RCC 7860 (cell line): Measurements from ENCODE around the gene TEX54.

ENCODE experiments used
- DNase-seq: peaks from one replicate; pipeline ENCODE4 v3.0.0-alpha.2; 2015; ENCODE audit warnings: low spot score
- FAIRE-seq: peaks from 2 replicates; lab custom pipeline; 2012; peaks lifted over from hg19 to GRCh38; lab: Jason Lieb, UNC

Gene TEX54

DNA sequence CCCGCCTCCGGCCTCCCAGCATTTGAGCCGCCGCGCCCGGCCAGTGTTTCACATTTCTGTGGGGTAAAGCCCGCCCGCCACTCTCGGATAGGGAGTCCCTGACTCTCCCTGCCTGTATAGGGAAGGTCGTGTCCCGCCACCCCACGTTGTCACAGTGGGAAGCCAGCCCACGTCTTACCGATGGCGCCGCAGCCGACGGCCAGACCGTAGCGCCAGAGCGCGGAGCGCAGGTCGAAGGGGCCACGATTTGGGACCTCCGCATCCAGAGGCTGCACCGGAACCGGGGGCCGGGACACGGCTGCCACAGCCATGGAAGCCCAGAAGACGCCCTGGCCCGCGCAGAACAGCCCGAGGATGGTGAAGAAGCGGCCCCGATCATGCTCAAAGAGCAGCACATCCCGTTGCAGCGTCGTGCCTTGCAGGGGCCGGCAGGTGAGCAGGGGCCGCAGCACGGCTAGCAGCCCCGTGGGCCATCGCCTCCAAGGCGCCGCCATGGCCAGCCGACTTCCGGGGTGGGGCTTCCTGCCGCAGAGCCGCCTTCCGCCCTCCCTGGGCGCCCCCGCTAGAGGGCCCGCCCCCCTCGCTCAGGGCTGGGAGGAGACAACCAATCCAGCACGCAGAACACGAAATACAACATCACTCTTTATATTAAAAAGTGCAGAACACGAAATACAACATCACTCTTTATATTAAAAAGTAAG lies 41.0 kb downstream of the TEX54 start, which contains the start of gene TMEM223:
TMEM223 (minus strand) TSS at position 506 of the 701 bp plus-strand sequence; CDS start at position 494, 12 bp downstream.
- DNase-seq = peak; percentile 55
- FAIRE-seq = no peak

DNA sequence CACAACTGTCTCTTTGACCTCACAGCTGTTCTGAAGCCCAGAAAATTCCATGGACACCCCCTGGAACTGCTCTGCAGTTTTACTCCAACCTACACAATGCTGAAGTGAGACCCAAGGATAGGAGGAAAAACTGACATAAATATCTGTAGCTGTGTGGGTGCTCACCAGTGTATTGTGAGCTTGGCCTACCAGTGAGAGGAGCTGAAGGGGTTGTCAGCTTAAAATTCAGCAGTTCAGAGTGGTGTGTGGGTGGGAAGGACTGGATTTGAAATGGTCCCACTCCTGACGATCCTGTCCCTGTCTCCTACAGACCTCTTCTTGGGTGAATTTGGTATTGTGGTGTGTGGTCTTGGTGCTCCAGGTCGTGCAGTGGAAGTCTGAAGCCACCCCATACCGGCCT lies 43.1 kb downstream of the TEX54 start:
- DNase-seq = no peak
- FAIRE-seq = no peak

DNA sequence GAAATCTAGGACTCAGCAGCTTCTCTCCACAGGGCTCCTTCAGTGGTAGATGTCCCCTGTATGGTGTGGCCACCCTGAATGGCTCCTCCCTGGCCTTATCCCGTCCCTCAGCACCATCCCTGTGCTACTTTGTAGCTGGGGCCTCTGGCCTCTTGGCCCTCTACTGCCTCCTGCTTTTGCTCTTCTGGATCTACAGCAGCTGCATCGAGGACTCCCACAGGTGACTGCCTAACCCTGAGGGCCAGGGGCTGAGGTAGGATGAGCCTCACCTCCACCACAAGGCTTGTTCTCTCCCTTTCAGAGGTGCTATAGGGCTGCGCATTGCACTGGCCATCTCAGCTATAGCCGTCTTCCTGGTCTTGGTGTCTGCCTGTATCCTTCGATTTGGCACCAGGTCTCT lies 43.6 kb downstream of the TEX54 start:
- FAIRE-seq = no peak
- no peak for DNase-seq

DNA sequence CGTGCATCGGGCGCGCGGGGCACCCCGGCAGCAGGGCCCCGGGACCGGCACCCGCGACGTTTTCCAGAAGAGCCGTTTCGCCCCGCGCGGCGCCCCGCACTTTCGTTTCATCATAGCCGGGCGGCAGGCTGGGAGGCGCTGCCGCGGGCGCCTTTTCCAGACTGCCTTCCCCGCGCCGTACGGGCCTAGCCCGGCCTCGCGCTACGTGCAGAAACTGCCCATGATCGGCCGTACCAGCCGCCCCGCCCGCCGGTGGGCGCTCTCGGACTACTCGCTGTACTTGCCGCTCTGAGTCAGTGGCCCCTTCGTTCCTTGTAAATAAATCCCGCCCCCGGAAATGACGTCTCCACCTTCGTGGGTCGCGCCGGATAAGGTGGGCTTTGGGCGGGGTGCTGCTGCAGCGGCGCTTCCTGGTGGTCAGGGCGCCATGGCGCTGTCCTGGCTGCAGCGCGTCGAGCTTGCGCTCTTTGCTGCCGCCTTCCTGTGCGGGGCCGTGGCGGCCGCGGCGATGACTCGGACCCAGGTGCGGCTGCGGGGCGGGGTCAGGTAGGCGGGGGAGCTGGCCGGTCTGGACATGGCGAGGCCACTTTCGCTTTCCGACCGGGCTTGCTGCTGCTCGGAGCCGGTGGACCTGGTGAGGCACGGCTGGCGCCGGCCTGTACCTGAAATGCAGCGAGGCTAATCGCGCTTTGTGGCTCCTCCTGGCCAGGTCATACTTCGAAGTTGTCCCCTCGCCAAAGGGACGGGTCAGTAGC lies 45.5 kb downstream of the TEX54 start, which contains the start of gene TMEM179B:
TMEM179B (plus strand) TSS at position 398 of the 755 bp plus-strand sequence; CDS start at position 428, 30 bp downstream.
- DNase-seq = peak; percentile 91
- peak; percentile 7 for FAIRE-seq

DNA sequence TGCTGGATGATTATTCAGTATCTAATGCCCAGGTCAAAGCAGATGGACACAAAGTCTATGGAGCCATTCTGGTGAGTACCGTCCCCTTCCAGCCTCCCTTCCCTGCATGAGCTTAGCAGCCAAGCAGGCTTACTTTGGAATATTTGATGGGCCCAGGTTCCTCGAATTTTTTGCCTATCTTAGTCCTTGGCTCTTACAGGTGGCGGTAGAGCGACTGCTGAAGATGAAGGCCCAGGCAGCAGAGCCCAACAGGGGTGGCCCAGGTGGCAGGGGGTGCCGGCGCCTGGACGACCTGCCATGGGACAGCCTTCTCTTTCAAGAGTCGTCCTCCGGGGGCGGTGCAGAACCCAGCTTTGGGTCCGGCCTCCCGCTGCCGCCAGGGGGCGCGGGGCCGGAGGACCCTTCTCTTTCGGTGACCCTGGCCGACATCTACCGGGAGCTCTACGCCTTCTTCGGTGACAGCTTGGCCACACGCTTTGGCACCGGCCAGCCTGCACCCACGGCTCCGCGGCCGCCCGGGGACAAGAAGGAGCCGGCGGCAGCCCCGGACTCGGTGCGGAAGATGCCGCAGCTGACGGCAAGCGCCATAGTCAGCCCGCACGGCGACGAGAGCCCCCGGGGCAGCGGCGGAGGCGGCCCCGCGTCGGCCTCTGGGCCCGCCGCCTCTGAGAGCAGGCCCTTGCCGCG lies 46.2 kb downstream of the TEX54 start:
- DNase-seq = peak; percentile 66
- no peak for FAIRE-seq

DNA sequence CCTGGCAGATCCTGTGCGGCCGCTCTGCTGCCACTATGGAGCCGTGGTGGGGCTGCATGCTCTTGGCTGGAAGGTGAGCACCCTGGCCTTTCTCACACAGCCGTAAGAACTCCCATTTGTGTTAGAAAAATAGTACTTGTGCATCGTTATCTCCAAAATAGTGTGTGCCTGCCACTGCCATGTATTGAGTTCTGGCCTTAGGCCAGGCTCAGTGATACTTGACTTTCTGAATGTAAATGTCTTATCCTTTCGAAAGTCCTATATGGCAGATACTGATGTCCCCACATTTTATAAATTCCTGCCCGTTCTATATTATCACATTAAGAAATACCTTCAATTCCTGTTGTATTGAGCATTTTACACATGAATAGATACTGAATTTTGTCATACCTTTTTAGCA lies 49.9 kb downstream of the TEX54 start:
- FAIRE-seq = no peak
- DNase-seq = no peak
